Smooth muscle cell (in vitro differentiated cells): ENCODE measurements around the gene NECAB2. TPM values are rescaled to one million over a fixed set of nuclear protein-coding genes. Genes with fewer than 3 reads are reported as not detected.

Source experiments
- DNase-seq: peaks from one replicate; lab custom pipeline; 2025; ENCODE audit not compliant: unreplicated experiment; lab: John Stamatoyannopoulos, UW
- H2AFZ ChIP-seq: fragments of 200-600 bp; sonication (generic); 2 replicates; pipeline ENCODE4 v1.6.0; 2016; ENCODE audit warnings: antibody characterized with exemption, low read depth, mild to moderate bottlenecking
- H3F3A ChIP-seq: fragments of 200-600 bp; sonication (generic); 2 replicates; pipeline ENCODE4 v1.6.0; 2017; ENCODE audit warnings: antibody characterized with exemption, low read depth
- H3K27ac ChIP-seq: fragments of 200-600 bp; sonication (generic); 2 replicates; pipeline ENCODE4 v1.5.1; 2016; ENCODE audit warnings: low read depth, mild to moderate bottlenecking
- H3K27me3 ChIP-seq: fragments of 200-600 bp; sonication (generic); 2 replicates; pipeline ENCODE4 v1.6.1; 2016; ENCODE audit warnings: low read depth, mild to moderate bottlenecking
- H3K36me3 ChIP-seq: fragments of 200-600 bp; sonication (generic); 2 replicates; pipeline ENCODE4 v1.5.1; 2016; ENCODE audit warnings: low read depth
- H3K4me1 ChIP-seq: fragments of 200-600 bp; sonication (generic); 2 replicates; pipeline ENCODE4 v1.5.1; 2016; ENCODE audit warnings: low read depth
- H3K4me2 ChIP-seq: fragments of 200-600 bp; sonication (generic); 2 replicates; pipeline ENCODE4 v1.6.0; 2016; ENCODE audit warnings: mild to moderate bottlenecking
- H3K4me3 ChIP-seq: fragments of 200-600 bp; sonication (generic); 2 replicates; pipeline ENCODE4 v1.5.1; 2016; ENCODE audit warnings: mild to moderate bottlenecking
- H3K79me2 ChIP-seq: fragments of 200-600 bp; sonication (generic); 2 replicates; pipeline ENCODE4 v1.6.0; 2016; ENCODE audit warnings: low read depth, mild to moderate bottlenecking
- H3K9ac ChIP-seq: fragments of 200-600 bp; sonication (generic); 2 replicates; pipeline ENCODE4 v1.6.0; 2016; ENCODE audit warnings: low read depth
- H3K9me3 ChIP-seq: fragments of 200-600 bp; sonication (generic); replicated peaks from 2 replicates; pipeline ENCODE4 v1.5.1; 2016; ENCODE audit warnings: low read depth
- H4K20me1 ChIP-seq: fragments of 200-600 bp; sonication (generic); 2 replicates; pipeline ENCODE4 v1.6.0; 2016; ENCODE audit warnings: low read depth
- CTCF ChIP-seq: fragments of 200-600 bp; sonication (generic); IDR thresholded peaks from 2 replicates; pipeline ENCODE4 v1.5.1; 2017; ENCODE audit warnings: borderline replicate concordance, mild to moderate bottlenecking, antibody characterized with exemption; ENCODE audit not compliant: insufficient read depth, poor library complexity, severe bottlenecking
- WGBS: methylation state at CpG from one replicate; pipeline ENCODE4 v1.1.7; 2016; ENCODE audit warnings: low lambda C conversion rate; 5-methylcytosine and 5-hydroxymethylcytosine counted together
- polyA plus RNA-seq: library from polyadenylated mRNA; unstranded; fragments of >200 nt; fragmentation: Nextera tagmentation; extraction: Ambion mirVana; gene quantifications from 2 replicates; pipeline ENCODE4 v1.2.1, GENCODE V29; 2016
- total RNA-seq: library from RNA; depleted of rRNA; stranded (reverse); fragments of >200 nt; gene quantifications from 2 replicates; pipeline ENCODE4 v1.2.3, GENCODE V29; 2014

NECAB2 gene
- total and polyA plus RNA-seq, 2 experiments from 2014 or later = 0.22 to 1.7 TPM

GRCh38 chr16:83967091-83967490 lies 953 bp upstream of the NECAB2 start:
- H3F3A ChIP-seq = no peaks in the 10 kb centered on the region
- no peaks in the 10 kb centered on the region for H3K4me1 ChIP-seq
- no peaks in the 10 kb centered on the region for H3K9me3 ChIP-seq
- H4K20me1 ChIP-seq = no peaks in the 10 kb centered on the region
- no peak overlapping the region for H3K4me3 ChIP-seq
- H3K36me3 ChIP-seq = no peaks in the 10 kb centered on the region
- peaks cover 12% of the 10 kb centered on the region for H3K27me3 ChIP-seq
- TF ChIP-seq CTCF = no peak
- no peak overlapping the region for H3K4me2 ChIP-seq
- H3K27ac ChIP-seq = no peak overlapping the region
- no peaks in the 10 kb centered on the region for H3K79me2 ChIP-seq
- 94% methylated on average over 2 of the region's 2 CpGs for WGBS
- no peak overlapping the region for H2AFZ ChIP-seq
- DNase-seq = no peak
- H3K9ac ChIP-seq = no peak overlapping the region

- H3K9me3 ChIP-seq = no peaks in the 10 kb centered on the region
- no peaks in the 10 kb centered on the region for H3K36me3 ChIP-seq
- no peak overlapping the region for H3K27ac ChIP-seq
- no peaks in the 10 kb centered on the region for H3K4me1 ChIP-seq
- 1% methylated on average over 15 of the region's 87 CpGs for WGBS
- peak overlapping the region; percentile 85 for H3K4me2 ChIP-seq
- peak overlapping the region; percentile 45 for H3K4me3 ChIP-seq
- no peaks in the 10 kb centered on the region for H4K20me1 ChIP-seq
- no peak overlapping the region for H2AFZ ChIP-seq
- no peak for DNase-seq
- H3F3A ChIP-seq = no peaks in the 10 kb centered on the region
- no peaks in the 10 kb centered on the region for H3K79me2 ChIP-seq
- TF ChIP-seq CTCF = no peak
- peaks cover 12% of the 10 kb centered on the region for H3K27me3 ChIP-seq
- no peak overlapping the region for H3K9ac ChIP-seq
These were observed 335 bp downstream of the NECAB2 start for GRCh38 chr16:83968306-83968851.

- H3K36me3 ChIP-seq = no peaks in the 10 kb centered on the region
- DNase-seq = no peak
- no peaks in the 10 kb centered on the region for H4K20me1 ChIP-seq
- H3K4me1 ChIP-seq = no peaks in the 10 kb centered on the region
- H3F3A ChIP-seq = no peaks in the 10 kb centered on the region
- no peak overlapping the region for H2AFZ ChIP-seq
- H3K79me2 ChIP-seq = no peaks in the 10 kb centered on the region
- TF ChIP-seq CTCF = no peak
- peak overlapping the region; percentile 59 for H3K4me2 ChIP-seq
- H3K9ac ChIP-seq = no peak overlapping the region
- no peaks in the 10 kb centered on the region for H3K9me3 ChIP-seq
- H3K4me3 ChIP-seq = no peak overlapping the region
- H3K27me3 ChIP-seq = peaks cover 12% of the 10 kb centered on the region
- H3K27ac ChIP-seq = no peak overlapping the region
- WGBS = 29% methylated on average over 19 of the region's 45 CpGs
These were observed 1.0 kb downstream of the NECAB2 start for GRCh38 chr16:83968891-83969649.
